ENCODE measurements around the gene ELOVL3. TPM values are rescaled to one million over a fixed set of nuclear protein-coding genes. Genes with fewer than 3 reads are reported as not detected.

ELOVL3 gene
- total and polyA plus RNA-seq, 2 of the 13 experiments (the other 11 are each of a cell fraction or from before 2014, with no cell fraction given) = 0.58 to 0.69 TPM

DNA sequence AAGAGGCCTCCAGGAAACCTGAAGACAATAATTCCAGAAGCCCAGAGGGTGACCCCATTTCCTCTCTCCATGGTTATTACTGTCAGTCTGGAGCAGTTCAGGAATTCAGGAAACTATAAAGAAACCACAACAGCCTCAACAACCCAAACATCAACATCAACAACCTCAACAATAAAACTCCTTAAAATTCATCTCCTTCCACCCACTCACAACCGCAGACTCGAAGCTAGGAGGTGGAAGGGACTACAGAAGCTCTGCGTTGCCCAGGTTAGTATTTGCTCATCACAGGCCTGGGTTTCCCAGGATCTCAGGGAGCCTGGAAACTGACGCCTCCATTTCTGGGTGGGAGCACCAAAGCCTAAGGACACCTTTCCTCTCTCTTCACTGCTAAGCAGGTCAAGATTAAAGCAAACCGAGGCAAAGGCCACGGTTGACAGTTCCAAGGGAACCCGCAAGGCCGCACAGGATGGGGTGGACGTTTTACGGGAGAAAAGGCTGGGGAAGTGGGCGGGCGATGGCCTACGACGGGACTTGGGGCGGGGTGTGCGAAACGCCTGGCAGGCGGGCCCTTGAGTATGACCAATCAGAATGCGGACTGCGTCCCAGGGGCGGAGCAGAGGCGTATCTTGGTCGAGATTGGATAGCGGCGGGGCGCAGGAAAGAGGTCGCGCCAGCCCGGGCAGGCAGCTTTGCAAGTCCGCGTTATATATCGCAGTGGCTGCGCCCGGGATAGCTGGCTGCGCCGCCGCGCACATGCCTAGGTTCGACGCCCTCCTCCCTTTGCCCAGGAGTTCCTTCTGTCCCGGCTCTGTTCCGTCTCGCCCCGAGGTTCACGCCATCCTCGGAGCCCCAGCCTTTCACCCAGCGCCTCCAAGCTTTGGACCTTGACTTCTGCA, at the start of gene ELOVL3 (continued):
- TF ChIP-seq ZNF614 (CRISPR knock-in tag; IDR thresholded peaks at IDR 0.05; ENCODE audit: borderline replicate concordance) = peak; percentile 70; the same call in 1 of the 2 replicates
- no peak for TF ChIP-seq ZNF432 (CRISPR knock-in tag; IDR thresholded peaks at IDR 0.05; ENCODE audit: borderline replicate concordance)
- peak; percentile 98 for TF ChIP-seq ZNF724P (CRISPR knock-in tag; IDR thresholded peaks at IDR 0.05; ENCODE audit: borderline replicate concordance)
- 0 out of 2 replicates have a peak, but pooled peaks have one; percentile 42 for TF ChIP-seq JUN (CRISPR knock-in tag; IDR thresholded peaks at IDR 0.05)
- TF ChIP-seq, protein P1, sequence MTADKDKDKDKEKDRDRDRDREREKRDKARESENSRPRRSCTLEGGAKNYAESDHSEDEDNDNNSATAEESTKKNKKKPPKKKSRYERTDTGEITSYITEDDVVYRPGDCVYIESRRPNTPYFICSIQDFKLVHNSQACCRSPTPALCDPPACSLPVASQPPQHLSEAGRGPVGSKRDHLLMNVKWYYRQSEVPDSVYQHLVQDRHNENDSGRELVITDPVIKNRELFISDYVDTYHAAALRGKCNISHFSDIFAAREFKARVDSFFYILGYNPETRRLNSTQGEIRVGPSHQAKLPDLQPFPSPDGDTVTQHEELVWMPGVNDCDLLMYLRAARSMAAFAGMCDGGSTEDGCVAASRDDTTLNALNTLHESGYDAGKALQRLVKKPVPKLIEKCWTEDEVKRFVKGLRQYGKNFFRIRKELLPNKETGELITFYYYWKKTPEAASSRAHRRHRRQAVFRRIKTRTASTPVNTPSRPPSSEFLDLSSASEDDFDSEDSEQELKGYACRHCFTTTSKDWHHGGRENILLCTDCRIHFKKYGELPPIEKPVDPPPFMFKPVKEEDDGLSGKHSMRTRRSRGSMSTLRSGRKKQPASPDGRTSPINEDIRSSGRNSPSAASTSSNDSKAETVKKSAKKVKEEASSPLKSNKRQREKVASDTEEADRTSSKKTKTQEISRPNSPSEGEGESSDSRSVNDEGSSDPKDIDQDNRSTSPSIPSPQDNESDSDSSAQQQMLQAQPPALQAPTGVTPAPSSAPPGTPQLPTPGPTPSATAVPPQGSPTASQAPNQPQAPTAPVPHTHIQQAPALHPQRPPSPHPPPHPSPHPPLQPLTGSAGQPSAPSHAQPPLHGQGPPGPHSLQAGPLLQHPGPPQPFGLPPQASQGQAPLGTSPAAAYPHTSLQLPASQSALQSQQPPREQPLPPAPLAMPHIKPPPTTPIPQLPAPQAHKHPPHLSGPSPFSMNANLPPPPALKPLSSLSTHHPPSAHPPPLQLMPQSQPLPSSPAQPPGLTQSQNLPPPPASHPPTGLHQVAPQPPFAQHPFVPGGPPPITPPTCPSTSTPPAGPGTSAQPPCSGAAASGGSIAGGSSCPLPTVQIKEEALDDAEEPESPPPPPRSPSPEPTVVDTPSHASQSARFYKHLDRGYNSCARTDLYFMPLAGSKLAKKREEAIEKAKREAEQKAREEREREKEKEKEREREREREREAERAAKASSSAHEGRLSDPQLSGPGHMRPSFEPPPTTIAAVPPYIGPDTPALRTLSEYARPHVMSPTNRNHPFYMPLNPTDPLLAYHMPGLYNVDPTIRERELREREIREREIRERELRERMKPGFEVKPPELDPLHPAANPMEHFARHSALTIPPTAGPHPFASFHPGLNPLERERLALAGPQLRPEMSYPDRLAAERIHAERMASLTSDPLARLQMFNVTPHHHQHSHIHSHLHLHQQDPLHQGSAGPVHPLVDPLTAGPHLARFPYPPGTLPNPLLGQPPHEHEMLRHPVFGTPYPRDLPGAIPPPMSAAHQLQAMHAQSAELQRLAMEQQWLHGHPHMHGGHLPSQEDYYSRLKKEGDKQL (CRISPR knock-in tag; IDR thresholded peaks at IDR 0.05; ENCODE audit: low read depth) = no peak
- TF ChIP-seq ZNF296 (CRISPR knock-in tag; conservative IDR thresholded peaks at IDR 0.05) = peak; percentile 73; the same call in 1 of the 2 replicates
- TF ChIP-seq ZNF607 (CRISPR knock-in tag; IDR thresholded peaks at IDR 0.05; ENCODE audit: borderline replicate concordance) = peak; percentile 95
- TF ChIP-seq, protein P2, sequence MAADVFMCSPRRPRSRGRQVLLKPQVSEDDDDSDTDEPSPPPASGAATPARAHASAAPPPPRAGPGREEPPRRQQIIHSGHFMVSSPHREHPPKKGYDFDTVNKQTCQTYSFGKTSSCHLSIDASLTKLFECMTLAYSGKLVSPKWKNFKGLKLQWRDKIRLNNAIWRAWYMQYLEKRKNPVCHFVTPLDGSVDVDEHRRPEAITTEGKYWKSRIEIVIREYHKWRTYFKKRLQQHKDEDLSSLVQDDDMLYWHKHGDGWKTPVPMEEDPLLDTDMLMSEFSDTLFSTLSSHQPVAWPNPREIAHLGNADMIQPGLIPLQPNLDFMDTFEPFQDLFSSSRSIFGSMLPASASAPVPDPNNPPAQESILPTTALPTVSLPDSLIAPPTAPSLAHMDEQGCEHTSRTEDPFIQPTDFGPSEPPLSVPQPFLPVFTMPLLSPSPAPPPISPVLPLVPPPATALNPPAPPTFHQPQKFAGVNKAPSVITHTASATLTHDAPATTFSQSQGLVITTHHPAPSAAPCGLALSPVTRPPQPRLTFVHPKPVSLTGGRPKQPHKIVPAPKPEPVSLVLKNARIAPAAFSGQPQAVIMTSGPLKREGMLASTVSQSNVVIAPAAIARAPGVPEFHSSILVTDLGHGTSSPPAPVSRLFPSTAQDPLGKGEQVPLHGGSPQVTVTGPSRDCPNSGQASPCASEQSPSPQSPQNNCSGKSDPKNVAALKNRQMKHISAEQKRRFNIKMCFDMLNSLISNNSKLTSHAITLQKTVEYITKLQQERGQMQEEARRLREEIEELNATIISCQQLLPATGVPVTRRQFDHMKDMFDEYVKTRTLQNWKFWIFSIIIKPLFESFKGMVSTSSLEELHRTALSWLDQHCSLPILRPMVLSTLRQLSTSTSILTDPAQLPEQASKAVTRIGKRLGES (CRISPR knock-in tag; IDR thresholded peaks at IDR 0.05; ENCODE audit: borderline replicate concordance) = peak; percentile 52; the same call in 1 of the 2 replicates
- TF ChIP-seq ZNF335 (CRISPR knock-in tag; IDR thresholded peaks at IDR 0.05) = peak; percentile 54; the same call in 1 of the 2 replicates
- TF ChIP-seq PRPF4 (IDR thresholded peaks at IDR 0.05; ENCODE audit: low read depth, low read length, poor library complexity, severe bottlenecking) = no peak
- TF ChIP-seq NFYC (CRISPR knock-in tag; IDR thresholded peaks at IDR 0.05) = peak; percentile 81
- peak; percentile 96 for TF ChIP-seq ZNF451 (CRISPR knock-in tag; IDR thresholded peaks at IDR 0.05)
- TF ChIP-seq, protein P3, sequence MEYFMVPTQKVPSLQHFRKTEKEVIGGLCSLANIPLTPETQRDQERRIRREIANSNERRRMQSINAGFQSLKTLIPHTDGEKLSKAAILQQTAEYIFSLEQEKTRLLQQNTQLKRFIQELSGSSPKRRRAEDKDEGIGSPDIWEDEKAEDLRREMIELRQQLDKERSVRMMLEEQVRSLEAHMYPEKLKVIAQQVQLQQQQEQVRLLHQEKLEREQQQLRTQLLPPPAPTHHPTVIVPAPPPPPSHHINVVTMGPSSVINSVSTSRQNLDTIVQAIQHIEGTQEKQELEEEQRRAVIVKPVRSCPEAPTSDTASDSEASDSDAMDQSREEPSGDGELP (IDR thresholded peaks at IDR 0.05; ENCODE audit: borderline replicate concordance, low read depth) = peak; percentile 57; the same call in 1 of the 2 replicates
- TF ChIP-seq ZNF772 (CRISPR knock-in tag; IDR thresholded peaks at IDR 0.05) = peak; percentile 95
- TF ChIP-seq ZMAT3 (CRISPR knock-in tag; conservative IDR thresholded peaks at IDR 0.05) = peak; percentile 95; the same call in 1 of the 2 replicates
- peak; percentile 34; the same call in 1 of the 2 replicates for TF ChIP-seq FOXO1 (CRISPR knock-in tag; IDR thresholded peaks at IDR 0.05)
- no peak for TF ChIP-seq POLR2AphosphoS2 (IDR thresholded peaks at IDR 0.05; ENCODE audit: low read depth, low read length)
- TF ChIP-seq PHF20 (CRISPR knock-in tag; IDR thresholded peaks at IDR 0.05) = no peak; the same call in 1 of the 2 replicates
- peak; percentile 50; the same call in 1 of the 2 replicates for TF ChIP-seq ZSCAN12 (CRISPR knock-in tag; IDR thresholded peaks at IDR 0.05)
- no peak for TF ChIP-seq NCOR1 (IDR thresholded peaks at IDR 0.05; ENCODE audit: borderline replicate concordance, low read length)

Measured in HepG2 (cell line).